Stimulated activated CD8-positive, alpha-beta memory T cell treated with anti-CD3 and anti-CD28 coated beads, Interleukin-4, amount 100 ng/mL, for 1 hour (primary cell): ENCODE data around the gene CABP1.

Source experiments
- DNase-seq, 2 donors: peaks; one replicate each; pipeline ENCODE4 v3.0.0-alpha.2; 2020; ENCODE audit warnings: low read depth in 2 of 2, low spot score in 1 of 2

CABP1 gene

DNA sequence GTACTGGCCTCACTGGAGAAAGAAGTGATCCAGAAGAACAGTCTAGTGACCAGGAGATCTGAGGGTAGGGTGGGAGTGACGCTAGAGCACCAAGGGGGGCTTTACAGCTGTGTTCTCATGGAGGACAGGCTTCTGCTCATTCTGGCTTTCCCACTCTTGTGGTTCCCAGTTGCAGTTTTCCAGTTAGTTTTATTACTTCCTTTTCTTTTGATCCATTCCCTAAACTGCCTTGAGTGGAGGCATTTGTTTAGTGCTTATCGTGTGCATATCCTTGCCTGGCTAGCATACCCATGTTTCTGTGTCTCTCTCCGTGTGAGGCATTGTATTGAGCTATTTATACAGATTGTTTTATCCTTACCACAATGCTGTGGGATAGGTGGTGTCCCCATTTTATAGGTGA, 50.6 kb downstream of the CABP1 start:
- DNase-seq = no peak

DNA sequence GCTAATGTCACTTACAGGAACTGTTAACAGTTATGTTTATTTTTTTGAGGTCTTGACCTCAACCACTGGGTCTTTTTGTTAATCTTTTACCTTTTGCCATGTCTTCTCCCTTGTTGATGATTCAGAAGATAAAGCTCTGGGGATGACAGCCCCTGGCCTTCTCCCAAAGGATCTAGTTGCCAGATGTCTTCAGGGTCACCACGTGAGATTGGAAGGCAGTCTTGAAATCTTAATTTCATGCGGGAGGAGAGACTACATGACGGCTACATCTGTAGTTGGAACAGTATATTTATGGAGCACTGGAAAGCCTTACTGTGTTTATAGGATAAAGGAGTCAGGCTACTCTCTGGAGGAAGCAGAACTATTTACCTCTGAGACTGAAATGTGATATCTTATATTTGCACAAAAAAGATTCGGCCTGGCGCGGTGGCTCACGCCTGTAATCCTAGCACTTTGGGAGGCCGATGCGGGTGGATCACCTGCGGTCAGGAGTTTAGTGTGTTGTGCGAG, 52.2 kb downstream of the CABP1 start:
- no peak for DNase-seq

DNA sequence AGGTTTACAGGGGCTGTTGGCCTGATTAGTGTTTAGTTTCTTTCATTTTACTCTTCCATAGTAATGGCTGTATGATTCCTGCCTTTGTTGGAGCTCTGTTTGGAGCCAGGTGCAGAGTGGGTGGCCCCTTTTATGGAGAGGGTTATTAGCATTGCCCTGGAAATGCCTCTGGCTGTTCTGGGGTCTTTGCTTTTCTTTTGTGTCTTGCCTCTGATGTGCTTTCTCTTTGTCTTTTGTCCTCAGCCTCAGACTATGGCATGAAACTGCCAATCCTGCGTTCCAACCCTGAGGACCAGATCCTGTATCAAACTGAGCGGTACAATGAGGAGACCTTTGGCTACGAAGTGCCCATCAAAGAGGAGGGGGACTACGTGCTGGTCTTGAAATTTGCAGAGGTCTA, 53.4 kb downstream of the CABP1 start:
- DNase-seq = no peak

DNA sequence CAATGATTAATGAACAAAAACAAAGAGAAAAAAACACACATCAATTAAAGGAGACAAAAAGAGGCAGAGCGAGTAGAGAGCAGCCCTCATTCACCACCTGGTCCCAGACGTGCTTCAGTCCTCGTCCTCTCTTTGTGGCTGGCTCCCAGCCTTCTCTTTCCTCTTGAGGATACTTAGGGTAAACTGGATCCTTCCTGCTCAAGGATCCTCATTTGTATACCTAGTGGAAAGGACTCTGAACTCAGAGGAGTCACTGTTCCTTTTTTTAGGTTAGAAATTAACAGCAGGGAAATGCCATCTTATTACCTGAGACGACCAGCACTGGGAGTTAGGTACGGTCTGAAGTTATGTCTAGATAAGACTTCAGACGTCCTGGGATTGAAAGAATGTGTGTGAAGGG, 56.2 kb downstream of the CABP1 start:
- DNase-seq = no peak

DNA sequence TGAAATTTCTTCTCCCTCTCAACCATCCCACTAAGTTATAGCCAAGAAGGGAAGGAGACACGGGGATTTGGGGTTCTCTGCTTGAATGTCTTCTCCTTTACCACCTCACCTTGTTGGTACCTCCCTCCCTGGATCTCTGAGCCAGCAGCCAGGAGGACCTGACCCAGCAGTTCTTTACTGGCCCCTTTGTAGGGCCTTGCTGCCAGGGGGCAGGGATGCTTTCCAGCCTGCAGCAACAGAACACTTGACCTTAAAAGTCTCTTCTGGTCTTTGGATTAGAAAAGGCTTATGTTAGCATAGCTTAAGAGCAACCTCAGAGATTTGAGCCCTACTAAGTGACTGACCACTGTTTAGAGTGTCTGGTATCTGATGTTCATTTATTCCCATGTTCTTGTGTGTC, 56.9 kb downstream of the CABP1 start:
- no peak for DNase-seq

DNA sequence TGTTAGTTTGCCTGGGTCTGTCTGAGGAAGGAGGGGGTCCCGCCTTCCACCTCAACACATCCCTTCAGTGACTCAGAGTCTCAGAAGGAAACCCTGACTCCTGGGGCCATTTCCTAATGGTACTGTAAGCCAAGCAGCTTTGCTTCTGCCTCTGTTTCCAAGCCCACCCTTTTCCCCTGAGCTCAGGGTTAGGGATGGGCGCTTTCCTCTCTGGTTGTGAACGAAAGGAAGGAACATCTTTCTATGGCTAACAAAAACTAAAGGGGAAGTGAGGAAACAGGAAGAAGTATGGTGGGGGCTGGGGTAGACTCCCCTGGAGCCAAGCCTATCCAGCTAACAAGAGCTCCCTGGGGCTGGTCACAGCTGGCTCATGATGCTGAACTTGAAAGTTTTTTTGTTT, 58.2 kb downstream of the CABP1 start:
- DNase-seq = no peak

DNA sequence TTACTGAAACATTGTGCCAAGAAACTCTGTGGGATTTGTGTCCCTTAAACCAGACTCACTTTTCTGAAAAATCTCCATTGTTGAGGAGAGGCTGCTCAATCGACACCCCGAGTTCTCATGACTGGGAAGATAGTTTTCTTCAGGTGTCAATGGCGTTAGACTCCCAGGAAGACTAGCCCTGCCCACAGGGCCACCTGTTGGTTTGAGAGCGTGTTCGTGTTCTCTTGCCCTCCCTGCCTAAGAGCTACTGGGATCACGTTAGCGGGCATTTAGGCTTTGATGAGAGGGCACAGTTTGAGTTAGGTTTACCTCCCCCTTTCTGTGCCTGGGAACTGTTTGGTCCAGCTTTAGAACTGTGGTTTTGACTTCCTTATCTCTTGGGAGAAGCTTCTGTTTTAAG, 59.1 kb downstream of the CABP1 start:
- DNase-seq = no peak

DNA sequence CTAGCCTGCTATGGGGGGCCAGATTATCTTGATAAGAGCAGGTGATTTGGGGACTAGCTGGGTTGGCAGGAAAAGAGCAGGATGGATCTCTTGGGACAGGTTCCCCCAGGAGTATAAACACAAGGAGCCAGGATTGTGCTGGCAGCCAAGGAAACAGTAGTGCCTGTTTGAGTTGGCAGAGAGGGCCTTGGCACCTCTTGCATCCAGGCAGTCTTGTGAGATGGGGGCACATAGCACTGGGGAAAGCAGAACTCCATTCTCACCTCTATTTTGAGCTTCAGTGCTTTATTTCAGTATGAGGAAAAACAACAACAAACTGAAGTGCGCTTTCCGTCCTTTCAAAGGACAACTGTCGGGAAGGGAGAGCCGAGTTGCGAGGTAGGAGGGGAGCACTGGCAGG, 60.5 kb downstream of the CABP1 start:
- DNase-seq = no peak

DNA sequence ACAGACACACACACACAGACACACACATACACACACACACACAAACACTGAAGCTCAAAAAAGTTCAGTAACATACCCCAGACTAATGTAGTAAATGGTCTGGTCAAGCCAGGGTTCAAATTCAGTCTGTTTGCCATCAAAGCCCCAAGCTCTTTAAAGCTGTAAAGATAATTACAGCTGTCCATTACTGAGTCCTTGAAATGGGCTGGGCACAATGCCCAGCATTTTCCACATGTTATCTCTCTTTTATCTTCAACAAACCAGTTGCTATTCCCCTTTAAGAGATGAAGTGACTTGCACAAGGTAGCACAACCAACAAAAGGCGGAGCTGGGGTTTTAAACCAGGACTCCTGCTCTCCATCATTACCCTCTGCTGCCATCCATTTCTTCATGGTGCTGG, 62.2 kb downstream of the CABP1 start:
- DNase-seq = no peak

DNA sequence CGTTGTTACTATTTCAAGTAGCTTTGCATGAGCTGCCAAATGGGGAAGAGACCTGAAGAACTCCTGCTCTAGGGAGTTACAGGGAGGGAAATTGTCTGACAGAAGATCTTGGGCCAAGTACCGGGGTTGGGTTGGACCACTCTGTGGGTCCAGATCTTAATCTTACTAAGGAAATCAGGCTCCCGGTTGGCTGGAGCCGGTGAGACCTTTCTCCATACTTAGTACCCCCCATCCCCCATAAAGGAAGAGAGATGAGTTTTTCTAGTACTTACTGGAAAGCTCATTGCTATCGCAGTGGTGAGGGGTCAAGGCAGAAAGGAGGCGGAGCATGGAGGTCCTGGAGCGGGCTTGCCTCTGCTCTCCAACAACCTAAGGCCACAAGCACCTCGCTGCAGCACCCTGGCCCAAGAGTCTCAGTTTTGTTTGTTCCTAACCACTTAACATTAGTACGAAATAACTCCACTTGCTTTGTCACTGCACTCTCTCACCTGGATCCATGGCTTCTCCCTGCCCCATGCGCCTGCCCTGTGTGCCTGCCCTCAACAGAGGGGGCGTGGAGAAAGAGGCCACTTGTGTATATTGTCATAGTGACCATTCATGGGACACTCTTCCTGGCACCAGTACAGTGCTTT, 63.0 kb downstream of the CABP1 start:
- DNase-seq = no peak

DNA sequence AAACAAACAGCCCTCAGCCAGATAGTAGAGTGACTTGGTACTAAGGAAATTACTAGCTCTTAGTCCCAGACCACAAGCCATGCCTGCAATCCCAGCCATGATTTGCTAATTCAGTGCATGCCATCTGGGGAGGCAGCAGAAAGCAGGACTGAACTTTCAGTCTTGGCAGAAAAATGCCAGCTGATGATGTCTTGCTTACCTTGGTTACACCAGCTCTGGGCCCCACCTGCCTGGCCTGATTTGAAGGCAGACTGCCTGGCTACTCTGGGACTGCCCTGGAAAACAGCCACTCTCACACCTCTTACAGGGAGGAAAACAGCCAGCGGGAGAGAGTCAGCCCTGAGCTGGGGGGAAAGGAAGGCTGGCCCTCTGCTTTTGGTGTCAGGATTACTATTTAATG, 65.2 kb downstream of the CABP1 start:
- no peak for DNase-seq

DNA sequence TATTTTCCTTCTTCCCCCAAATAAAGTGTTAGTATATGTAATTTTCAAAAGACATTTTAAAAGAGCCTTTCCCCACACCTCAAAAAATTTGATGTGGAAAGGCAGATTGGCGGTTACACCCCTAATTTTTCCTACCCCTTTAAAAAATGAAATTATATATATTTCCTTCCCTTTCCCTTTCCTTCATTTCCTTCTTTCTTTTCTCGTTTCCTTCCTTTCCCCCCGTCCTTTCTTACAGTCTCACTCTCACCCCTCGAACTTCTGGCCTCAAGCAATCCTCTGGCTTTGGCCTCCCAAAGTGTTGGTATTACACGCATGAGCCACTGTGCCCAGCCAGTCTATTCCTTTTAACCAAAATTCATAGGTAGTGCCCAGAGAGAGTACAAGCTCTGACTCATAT, 65.6 kb downstream of the CABP1 start:
- DNase-seq = no peak

DNA sequence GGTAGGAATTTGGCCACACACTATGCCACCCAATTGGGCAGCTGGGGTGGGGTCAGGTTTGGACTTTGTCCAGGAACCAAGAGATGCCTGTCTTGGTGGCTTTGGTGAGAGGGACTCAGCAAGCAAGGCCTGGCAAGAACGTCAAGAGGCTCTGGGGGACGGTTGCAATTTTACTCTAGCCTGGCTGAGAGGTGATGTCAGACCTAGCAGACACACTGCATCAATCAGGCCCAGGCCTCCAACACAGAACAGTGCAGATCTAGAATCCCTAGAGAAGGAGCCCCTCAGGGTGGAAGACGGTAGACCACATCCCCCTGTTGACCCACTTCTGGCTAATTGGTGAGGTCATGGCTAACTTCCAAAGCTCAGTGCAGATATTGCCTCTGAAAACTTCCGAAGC, 68.2 kb downstream of the CABP1 start:
- no peak for DNase-seq

DNA sequence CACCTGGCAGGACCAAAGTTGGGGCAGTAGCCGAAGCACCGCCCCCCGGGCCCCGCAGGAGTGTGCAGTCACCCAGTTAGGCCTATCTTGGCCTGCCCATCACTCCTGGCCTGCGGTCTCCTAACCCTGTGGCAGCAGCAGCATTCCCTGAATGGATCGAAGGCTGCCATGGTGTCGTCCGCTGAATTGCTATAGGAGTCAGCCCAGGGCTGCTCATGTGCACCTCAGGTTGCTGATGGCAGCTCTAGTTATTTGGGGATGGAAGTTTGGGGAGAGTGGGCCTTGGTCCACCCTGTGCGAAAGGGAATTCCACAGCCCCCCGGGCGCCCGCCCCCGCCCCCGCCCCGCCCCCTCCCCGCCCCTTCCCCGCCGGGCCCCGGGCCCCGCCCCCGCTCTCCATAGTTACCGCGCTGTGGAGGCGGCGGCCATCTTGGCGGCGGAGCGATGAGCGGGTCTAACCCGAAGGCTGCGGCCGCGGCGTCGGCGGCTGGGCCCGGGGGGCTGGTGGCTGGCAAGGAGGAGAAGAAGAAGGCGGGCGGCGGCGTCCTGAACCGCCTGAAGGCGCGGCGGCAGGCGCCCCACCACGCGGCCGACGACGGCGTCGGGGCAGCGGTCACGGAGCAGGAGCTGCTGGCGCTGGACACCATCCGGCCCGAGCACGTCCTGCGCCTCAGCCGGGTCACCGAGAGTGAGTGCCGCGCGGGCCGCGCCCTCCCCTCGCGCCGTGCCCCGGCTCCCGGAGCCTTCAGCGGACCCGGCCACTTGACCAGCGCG, 69.8 kb downstream of the CABP1 start, which contains the start of gene UNC119B:
Gene UNC119B (plus strand): TSS at position 428 of the 774 bp plus-strand sequence. CDS start 17 bp downstream, at position 445.
- DNase-seq = peak; percentile 46 to 57

DNA sequence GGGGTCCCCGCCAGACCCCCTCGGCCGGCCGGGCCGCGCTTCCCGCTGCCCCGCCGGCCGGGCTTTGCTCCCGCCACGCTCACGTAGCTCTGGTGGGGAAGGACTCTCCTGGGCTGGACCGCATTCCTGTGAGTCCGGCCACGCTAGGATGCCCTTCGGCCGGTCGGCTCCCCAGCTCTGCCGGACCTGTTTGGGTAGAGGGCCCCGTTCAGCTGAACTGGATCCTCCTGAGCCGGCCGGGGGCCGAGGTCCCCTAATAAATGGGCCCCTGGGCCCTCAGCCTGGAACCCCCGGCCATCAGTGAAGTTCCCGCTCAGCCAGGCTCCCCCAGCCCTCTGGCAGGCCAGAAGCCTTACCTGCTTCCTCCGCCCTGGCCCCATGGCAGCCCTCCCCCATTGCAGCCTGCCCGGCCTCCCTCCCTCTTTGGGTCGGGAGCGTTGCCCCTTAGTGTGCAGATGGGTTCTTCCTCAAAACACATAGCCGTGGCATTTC, 70.4 kb downstream of the CABP1 start:
- DNase-seq = no peak

DNA sequence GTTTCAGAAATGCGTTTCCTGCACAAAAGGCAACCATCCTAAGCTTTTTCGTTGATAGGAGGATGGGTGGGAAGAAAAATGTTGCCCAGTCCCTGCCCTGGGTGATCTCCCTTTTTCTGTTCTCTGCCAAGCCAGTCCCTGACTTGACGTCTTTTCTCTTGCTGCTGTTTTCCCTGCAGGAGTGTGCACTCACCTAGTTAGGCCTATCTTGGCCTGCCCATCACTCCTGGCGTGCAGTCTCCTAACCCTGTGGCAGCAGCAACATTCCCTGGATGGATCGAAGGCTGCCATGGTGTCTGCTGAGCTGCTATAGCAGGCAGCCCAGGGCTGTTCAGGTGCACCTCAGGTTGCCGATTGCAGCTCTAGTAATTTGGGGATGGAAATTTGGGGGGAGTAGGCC, 71.0 kb downstream of the CABP1 start:
- no peak for DNase-seq

DNA sequence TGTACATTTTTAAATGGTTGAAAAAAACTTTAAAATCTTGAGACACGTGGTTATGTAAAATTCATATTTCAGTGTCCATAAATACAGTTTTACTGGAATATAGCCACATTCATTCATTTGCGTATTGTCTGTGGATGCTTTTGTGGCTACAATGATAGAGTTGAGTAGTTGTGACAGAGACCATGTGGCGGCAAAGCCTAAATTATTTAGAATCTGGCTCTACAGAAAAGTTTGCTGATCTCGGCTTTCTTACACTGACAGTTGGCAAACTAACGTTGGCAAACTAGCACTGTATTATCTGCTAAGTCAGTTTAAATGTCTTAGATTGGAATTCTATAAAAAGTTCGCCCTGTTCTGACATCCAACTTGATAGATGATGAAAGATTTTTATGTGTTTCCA, 72.2 kb downstream of the CABP1 start:
- DNase-seq = no peak

DNA sequence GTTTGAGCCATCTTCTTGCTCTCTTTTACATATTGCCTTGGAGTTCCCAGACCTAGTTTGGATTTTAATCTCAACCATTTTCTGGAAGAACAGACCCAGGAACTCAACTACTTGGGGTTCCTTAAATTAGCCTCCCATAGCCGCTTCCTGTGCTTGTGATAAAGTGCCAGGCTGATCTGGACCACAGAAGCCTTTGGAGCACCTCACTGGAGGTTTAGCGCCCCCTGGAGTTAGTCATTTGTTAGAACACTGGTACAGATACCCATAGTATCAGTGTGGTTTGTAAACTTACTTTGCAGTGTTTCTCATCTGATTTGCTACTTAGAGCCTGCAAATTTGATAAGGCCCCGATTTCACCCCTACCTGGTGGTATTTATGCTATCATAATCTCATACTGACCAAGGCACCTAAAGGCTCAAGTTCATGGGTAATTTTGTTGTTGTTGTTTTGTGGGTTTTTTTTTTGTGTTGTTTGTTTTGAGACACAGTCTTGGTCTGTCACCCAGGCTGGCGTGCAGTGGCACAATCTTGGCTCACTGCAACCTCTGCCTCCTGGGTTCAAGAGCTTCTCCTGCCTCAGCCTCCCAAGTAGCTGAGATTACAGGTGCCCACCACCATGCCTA, 73.5 kb downstream of the CABP1 start:
- DNase-seq = peak; percentile 48 to 56
